ENCODE data around the gene C6orf62.
"Not testable (repeated sequence)": the region's sequence is repeated elsewhere in the genome, so short reads cannot be mapped to it uniquely, and the experiment has no call there.

GRCh38 chr6:24716602-24717148 is 2.3 kb downstream of the C6orf62 start:
- not testable (repeated sequence) for TF ChIP-seq CTCF (IDR thresholded peaks at IDR 0.05; ENCODE audit: low read depth, low read length); EZH2phosphoT487 (IDR thresholded peaks at IDR 0.05; ENCODE audit: low read depth)
